ENCODE measurements around the gene MYOG.

DNA sequence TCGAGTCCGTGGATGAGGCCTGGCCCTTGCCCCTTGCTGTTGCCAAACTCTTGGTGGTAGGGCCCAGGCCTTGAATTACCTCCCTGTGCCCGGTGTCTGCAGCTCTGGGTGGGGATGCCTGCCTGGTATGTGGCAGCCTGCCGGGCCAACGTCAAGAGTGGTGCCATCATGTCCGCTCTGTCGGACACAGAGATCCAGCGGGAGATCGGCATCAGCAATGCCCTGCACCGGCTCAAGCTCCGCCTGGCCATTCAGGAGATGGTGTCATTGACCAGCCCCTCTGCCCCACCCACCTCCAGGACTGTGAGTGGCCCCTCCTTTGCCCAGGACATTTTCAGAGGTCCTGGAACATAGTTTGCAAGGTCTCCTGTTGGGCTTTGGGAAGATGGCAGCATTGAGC, 25.7 kb downstream of the MYOG start:
- TF ChIP-seq, protein P1, sequence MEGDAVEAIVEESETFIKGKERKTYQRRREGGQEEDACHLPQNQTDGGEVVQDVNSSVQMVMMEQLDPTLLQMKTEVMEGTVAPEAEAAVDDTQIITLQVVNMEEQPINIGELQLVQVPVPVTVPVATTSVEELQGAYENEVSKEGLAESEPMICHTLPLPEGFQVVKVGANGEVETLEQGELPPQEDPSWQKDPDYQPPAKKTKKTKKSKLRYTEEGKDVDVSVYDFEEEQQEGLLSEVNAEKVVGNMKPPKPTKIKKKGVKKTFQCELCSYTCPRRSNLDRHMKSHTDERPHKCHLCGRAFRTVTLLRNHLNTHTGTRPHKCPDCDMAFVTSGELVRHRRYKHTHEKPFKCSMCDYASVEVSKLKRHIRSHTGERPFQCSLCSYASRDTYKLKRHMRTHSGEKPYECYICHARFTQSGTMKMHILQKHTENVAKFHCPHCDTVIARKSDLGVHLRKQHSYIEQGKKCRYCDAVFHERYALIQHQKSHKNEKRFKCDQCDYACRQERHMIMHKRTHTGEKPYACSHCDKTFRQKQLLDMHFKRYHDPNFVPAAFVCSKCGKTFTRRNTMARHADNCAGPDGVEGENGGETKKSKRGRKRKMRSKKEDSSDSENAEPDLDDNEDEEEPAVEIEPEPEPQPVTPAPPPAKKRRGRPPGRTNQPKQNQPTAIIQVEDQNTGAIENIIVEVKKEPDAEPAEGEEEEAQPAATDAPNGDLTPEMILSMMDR (IDR thresholded peaks at IDR 0.05) = no peak
- TF ChIP-seq POLR2A (IDR thresholded peaks at IDR 0.05) = no peak
